HepG2 (cell line): Measurements from ENCODE around the gene GSC2. TPM values are rescaled to one million over a fixed set of nuclear protein-coding genes. Genes with fewer than 3 reads are reported as not detected.
A peak's percentile ranks its signal among the peaks of the same experiment; 100 is the strongest.

Experiments
- ARNT ChIP-seq: fragments of 450-650 bp; IDR thresholded peaks from 2 replicates; pipeline ENCODE4 v1.6.1; 2017
- CHD4 ChIP-seq: fragments of 200-600 bp; sonication (generic); IDR thresholded peaks from 2 replicates; pipeline ENCODE4 v1.7.0; 2017; ENCODE audit warnings: mild to moderate bottlenecking, low read length, borderline replicate concordance
- CREB1 ChIP-seq, 2 experiments: fragments of 450-650 bp in 1 of 2; IDR thresholded peaks; 2 replicates each; pipeline ENCODE4 v1.6.1; 2016 to 2017; ENCODE audit warnings: control low read depth in 1 of 2, mild to moderate bottlenecking in 1 of 2, missing compliant biosample characterization in 1 of 2, missing genetic modification characterization in 1 of 2
- ELF4 ChIP-seq: sonication (generic); formaldehyde crosslinking; IDR thresholded peaks from 2 replicates; pipeline ENCODE4 v1.5.0; 2020; ENCODE audit warnings: missing genetic modification reagents, mild to moderate bottlenecking, moderate library complexity, borderline replicate concordance
- HOXD1 ChIP-seq: sonication (generic); formaldehyde crosslinking; IDR thresholded peaks from 2 replicates; pipeline ENCODE4 v1.5.0; 2020; ENCODE audit warnings: missing genetic modification reagents
- RNF2 ChIP-seq: fragments of 450-650 bp; conservative IDR thresholded peaks from 2 replicates; pipeline ENCODE4 v1.6.1; 2016; ENCODE audit warnings: low read depth
- SNAI1 ChIP-seq: sonication (generic); formaldehyde crosslinking; IDR thresholded peaks from 2 replicates; pipeline ENCODE4 v1.5.0; 2020; ENCODE audit warnings: mild to moderate bottlenecking, missing genetic modification reagents, borderline replicate concordance
- polyA plus RNA-seq, 8 experiments: library from polyadenylated mRNA; depleted of rRNA in 3 of 8; stranded (reverse) in 7 of 8; unstranded in 1 of 8; fragments of >200 nt; fragmentation: Illumina TruSeq in 4 of 8; extraction: Trizol in 4 of 8; gene quantifications; 2 replicates each; pipeline versions ENCODE4 v1.2.1 to v1.2.3, GENCODE V29; 2011 to 2016; ENCODE audit warnings: low read depth in 4 of 8, missing spikeins in 1 of 8, mixed read lengths in 1 of 8; ENCODE audit not compliant: insufficient read depth in 1 of 8
- total RNA-seq, 5 experiments: library from RNA; depleted of rRNA; stranded (reverse); fragments of >200 nt; fragmentation: Illumina TruSeq; extraction: Trizol; gene quantifications; 2 replicates each; pipeline ENCODE4 v1.2.3, GENCODE V29; 2016; ENCODE audit warnings: low read depth in 1 of 5
- TF ChIP-seq, protein P1 (sequence below): sonication (generic); formaldehyde crosslinking; IDR thresholded peaks from 2 replicates; pipeline ENCODE4 v1.5.0; 2020; ENCODE audit warnings: missing genetic modification reagents
- TF ChIP-seq, protein P2 (sequence below): sonication (generic); formaldehyde crosslinking; IDR thresholded peaks from 2 replicates; pipeline ENCODE4 v1.4.0; 2020; ENCODE audit warnings: missing genetic modification reagents, borderline replicate concordance
- TF ChIP-seq, protein P3 (sequence below): sonication (generic); formaldehyde crosslinking; IDR thresholded peaks from 2 replicates; pipeline ENCODE4 v1.4.0; 2020; ENCODE audit warnings: missing genetic modification reagents
- TF ChIP-seq, protein P4 (sequence below): sonication (generic); formaldehyde crosslinking; IDR thresholded peaks from 2 replicates; pipeline ENCODE4 v1.4.0; 2020; ENCODE audit warnings: missing genetic modification reagents
- TF ChIP-seq, protein P5 (sequence below): sonication (generic); formaldehyde crosslinking; IDR thresholded peaks from 2 replicates; pipeline ENCODE4 v1.5.0; 2020; ENCODE audit warnings: missing genetic modification reagents, mild to moderate bottlenecking, borderline replicate concordance
- TF ChIP-seq, protein P6 (sequence below): fragments of 450-650 bp; IDR thresholded peaks from 2 replicates; pipeline ENCODE4 v1.6.1; 2017

GSC2 gene
- total and polyA plus RNA-seq, 2 of the 13 experiments (the other 11 are each of a cell fraction or from before 2014, with no cell fraction given): not detected

DNA sequence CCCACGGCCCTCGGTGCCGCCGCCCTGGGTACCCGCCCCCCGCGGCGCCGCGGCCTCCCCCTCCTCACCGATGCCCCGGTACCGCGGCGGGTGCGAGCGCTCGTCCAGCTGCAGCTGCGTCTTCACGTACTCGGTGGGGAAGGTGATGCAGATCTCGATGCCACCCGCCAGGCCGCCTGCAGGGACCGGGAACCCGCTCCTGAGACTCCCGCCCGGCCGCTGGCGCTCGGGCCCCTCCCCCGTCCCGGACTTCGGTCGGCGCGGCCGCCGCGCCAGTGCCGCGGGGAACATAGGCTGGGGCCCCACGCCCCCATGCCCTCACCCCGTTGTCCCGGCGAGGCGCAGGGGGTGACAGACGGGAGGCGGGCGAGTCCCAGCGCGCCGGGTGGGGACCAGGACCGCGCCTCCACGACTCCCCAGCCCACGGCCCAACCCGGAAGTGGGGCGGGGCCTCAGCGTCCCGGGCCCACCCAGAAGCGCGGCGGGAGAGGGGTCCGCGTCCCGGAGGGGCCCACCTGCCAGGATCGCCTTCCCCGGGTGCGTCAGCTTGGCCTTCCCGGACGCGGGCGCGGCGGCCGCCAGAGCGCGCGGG lies 28.1 kb upstream of the GSC2 start (continued):
- TF ChIP-seq, protein P1, sequence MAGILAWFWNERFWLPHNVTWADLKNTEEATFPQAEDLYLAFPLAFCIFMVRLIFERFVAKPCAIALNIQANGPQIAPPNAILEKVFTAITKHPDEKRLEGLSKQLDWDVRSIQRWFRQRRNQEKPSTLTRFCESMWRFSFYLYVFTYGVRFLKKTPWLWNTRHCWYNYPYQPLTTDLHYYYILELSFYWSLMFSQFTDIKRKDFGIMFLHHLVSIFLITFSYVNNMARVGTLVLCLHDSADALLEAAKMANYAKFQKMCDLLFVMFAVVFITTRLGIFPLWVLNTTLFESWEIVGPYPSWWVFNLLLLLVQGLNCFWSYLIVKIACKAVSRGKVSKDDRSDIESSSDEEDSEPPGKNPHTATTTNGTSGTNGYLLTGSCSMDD (CRISPR knock-in tag): no peak
- TF ChIP-seq, protein P2, sequence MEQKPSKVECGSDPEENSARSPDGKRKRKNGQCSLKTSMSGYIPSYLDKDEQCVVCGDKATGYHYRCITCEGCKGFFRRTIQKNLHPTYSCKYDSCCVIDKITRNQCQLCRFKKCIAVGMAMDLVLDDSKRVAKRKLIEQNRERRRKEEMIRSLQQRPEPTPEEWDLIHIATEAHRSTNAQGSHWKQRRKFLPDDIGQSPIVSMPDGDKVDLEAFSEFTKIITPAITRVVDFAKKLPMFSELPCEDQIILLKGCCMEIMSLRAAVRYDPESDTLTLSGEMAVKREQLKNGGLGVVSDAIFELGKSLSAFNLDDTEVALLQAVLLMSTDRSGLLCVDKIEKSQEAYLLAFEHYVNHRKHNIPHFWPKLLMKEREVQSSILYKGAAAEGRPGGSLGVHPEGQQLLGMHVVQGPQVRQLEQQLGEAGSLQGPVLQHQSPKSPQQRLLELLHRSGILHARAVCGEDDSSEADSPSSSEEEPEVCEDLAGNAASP (CRISPR knock-in tag): 0 out of 2 replicates have a peak, but pooled peaks have one; percentile 12
- TF ChIP-seq CREB1 (IDR thresholded peaks at IDR 0.05) (no peak), CREB1 (CRISPR knock-in tag; IDR thresholded peaks at IDR 0.05) (no peak), SNAI1 (CRISPR knock-in tag) (no peak), ARNT (no peak), ELF4 (CRISPR knock-in tag) (no peak), HOXD1 (CRISPR knock-in tag) (no peak), RNF2 (0 out of 2 replicates have a peak, but pooled peaks have one; percentile 24), CHD4 (no peak)
- TF ChIP-seq, protein P3, sequence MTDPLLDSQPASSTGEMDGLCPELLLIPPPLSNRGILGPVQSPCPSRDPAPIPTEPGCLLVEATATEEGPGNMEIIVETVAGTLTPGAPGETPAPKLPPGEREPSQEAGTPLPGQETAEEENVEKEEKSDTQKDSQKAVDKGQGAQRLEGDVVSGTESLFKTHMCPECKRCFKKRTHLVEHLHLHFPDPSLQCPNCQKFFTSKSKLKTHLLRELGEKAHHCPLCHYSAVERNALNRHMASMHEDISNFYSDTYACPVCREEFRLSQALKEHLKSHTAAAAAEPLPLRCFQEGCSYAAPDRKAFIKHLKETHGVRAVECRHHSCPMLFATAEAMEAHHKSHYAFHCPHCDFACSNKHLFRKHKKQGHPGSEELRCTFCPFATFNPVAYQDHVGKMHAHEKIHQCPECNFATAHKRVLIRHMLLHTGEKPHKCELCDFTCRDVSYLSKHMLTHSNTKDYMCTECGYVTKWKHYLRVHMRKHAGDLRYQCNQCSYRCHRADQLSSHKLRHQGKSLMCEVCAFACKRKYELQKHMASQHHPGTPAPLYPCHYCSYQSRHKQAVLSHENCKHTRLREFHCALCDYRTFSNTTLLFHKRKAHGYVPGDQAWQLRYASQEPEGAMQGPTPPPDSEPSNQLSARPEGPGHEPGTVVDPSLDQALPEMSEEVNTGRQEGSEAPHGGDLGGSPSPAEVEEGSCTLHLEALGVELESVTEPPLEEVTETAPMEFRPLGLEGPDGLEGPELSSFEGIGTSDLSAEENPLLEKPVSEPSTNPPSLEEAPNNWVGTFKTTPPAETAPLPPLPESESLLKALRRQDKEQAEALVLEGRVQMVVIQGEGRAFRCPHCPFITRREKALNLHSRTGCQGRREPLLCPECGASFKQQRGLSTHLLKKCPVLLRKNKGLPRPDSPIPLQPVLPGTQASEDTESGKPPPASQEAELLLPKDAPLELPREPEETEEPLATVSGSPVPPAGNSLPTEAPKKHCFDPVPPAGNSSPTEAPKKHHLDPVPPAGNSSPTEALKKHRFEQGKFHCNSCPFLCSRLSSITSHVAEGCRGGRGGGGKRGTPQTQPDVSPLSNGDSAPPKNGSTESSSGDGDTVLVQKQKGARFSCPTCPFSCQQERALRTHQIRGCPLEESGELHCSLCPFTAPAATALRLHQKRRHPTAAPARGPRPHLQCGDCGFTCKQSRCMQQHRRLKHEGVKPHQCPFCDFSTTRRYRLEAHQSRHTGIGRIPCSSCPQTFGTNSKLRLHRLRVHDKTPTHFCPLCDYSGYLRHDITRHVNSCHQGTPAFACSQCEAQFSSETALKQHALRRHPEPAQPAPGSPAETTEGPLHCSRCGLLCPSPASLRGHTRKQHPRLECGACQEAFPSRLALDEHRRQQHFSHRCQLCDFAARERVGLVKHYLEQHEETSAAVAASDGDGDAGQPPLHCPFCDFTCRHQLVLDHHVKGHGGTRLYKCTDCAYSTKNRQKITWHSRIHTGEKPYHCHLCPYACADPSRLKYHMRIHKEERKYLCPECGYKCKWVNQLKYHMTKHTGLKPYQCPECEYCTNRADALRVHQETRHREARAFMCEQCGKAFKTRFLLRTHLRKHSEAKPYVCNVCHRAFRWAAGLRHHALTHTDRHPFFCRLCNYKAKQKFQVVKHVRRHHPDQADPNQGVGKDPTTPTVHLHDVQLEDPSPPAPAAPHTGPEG (CRISPR knock-in tag): no peak
- TF ChIP-seq, protein P4, sequence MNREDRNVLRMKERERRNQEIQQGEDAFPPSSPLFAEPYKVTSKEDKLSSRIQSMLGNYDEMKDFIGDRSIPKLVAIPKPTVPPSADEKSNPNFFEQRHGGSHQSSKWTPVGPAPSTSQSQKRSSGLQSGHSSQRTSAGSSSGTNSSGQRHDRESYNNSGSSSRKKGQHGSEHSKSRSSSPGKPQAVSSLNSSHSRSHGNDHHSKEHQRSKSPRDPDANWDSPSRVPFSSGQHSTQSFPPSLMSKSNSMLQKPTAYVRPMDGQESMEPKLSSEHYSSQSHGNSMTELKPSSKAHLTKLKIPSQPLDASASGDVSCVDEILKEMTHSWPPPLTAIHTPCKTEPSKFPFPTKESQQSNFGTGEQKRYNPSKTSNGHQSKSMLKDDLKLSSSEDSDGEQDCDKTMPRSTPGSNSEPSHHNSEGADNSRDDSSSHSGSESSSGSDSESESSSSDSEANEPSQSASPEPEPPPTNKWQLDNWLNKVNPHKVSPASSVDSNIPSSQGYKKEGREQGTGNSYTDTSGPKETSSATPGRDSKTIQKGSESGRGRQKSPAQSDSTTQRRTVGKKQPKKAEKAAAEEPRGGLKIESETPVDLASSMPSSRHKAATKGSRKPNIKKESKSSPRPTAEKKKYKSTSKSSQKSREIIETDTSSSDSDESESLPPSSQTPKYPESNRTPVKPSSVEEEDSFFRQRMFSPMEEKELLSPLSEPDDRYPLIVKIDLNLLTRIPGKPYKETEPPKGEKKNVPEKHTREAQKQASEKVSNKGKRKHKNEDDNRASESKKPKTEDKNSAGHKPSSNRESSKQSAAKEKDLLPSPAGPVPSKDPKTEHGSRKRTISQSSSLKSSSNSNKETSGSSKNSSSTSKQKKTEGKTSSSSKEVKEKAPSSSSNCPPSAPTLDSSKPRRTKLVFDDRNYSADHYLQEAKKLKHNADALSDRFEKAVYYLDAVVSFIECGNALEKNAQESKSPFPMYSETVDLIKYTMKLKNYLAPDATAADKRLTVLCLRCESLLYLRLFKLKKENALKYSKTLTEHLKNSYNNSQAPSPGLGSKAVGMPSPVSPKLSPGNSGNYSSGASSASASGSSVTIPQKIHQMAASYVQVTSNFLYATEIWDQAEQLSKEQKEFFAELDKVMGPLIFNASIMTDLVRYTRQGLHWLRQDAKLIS (CRISPR knock-in tag): no peak
- TF ChIP-seq, protein P5, sequence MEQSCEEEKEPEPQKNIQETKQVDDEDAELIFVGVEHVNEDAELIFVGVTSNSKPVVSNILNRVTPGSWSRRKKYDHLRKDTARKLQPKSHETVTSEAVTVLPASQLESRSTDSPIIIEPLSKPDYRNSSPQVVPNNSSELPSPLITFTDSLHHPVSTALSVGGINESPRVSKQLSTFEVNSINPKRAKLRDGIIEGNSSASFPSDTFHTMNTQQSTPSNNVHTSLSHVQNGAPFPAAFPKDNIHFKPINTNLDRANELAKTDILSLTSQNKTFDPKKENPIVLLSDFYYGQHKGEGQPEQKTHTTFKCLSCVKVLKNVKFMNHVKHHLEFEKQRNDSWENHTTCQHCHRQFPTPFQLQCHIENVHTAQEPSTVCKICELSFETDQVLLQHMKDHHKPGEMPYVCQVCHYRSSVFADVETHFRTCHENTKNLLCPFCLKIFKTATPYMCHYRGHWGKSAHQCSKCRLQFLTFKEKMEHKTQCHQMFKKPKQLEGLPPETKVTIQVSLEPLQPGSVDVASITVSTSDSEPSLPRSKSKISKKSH (CRISPR knock-in tag): no peak
- TF ChIP-seq, protein P6, sequence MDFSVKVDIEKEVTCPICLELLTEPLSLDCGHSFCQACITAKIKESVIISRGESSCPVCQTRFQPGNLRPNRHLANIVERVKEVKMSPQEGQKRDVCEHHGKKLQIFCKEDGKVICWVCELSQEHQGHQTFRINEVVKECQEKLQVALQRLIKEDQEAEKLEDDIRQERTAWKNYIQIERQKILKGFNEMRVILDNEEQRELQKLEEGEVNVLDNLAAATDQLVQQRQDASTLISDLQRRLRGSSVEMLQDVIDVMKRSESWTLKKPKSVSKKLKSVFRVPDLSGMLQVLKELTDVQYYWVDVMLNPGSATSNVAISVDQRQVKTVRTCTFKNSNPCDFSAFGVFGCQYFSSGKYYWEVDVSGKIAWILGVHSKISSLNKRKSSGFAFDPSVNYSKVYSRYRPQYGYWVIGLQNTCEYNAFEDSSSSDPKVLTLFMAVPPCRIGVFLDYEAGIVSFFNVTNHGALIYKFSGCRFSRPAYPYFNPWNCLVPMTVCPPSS: no peak
